CD14-positive monocyte (primary cell): ENCODE measurements around the gene DDX60. TPM values are rescaled to one million over a fixed set of nuclear protein-coding genes. Genes with fewer than 3 reads are reported as not detected.

ENCODE experiments used
- DNase-seq, 3 donors: peaks; one replicate each; pipeline ENCODE4 v3.0.0-alpha.2; 2011 to 2022
- H2AFZ ChIP-seq: 2 replicates; pipeline ENCODE4 v1.6.0; 2012; ENCODE audit warnings: mild to moderate bottlenecking, low read depth, low read length, inconsistent platforms; ENCODE audit not compliant: insufficient read depth, poor library complexity, severe bottlenecking
- H3K27ac ChIP-seq, 2 donors: 1 replicate in 1 of 2; 2 replicates in 1 of 2; pipeline ENCODE4 v1.5.1; 2012 to 2013; ENCODE audit warnings: low read length in 2 of 2, control low read depth in 1 of 2, inconsistent platforms in 1 of 2, low read depth in 1 of 2, mild to moderate bottlenecking in 1 of 2
- H3K27me3 ChIP-seq, 2 donors: one replicate each; pipeline versions ENCODE4 v1.6.0 to v1.6.1; 2011 to 2013; ENCODE audit warnings: low read length in 2 of 2; ENCODE audit not compliant: control insufficient read depth in 2 of 2, insufficient read depth in 2 of 2
- H3K36me3 ChIP-seq, 2 donors: replicated peaks in 1 of 2; 1 replicate in 1 of 2; 2 replicates in 1 of 2; pipeline versions ENCODE4 v1.5.1 to v1.6.1; 2012 to 2013; ENCODE audit warnings: low read length in 2 of 2, control low read depth in 1 of 2, inconsistent platforms in 1 of 2, mild to moderate bottlenecking in 1 of 2; ENCODE audit not compliant: insufficient read depth in 2 of 2, control insufficient read depth in 1 of 2
- H3K4me1 ChIP-seq, 2 donors: 1 replicate in 1 of 2; 2 replicates in 1 of 2; pipeline versions ENCODE4 v1.5.1 to v1.6.1; 2012 to 2013; ENCODE audit warnings: low read length in 2 of 2, control low read depth in 1 of 2, inconsistent platforms in 1 of 2, mild to moderate bottlenecking in 1 of 2, moderate library complexity in 1 of 2; ENCODE audit not compliant: insufficient read depth in 2 of 2, control insufficient read depth in 1 of 2
- H3K4me2 ChIP-seq: replicated peaks from 2 replicates; pipeline ENCODE3; 2012; ENCODE audit warnings: low read length, moderate library complexity, mild to moderate bottlenecking; ENCODE audit not compliant: poor library complexity, severe bottlenecking; ENCODE audit errors: extremely low read depth
- H3K4me3 ChIP-seq, 3 experiments: fragments of 200-600 bp in 1 of 3; sonication (generic) in 1 of 3; replicated peaks in 1 of 3; 1 replicate in 2 of 3; 2 replicates in 1 of 3; pipeline ENCODE4 v1.5.1; 2011 to 2013; ENCODE audit warnings: low read length in 3 of 3, mild to moderate bottlenecking in 3 of 3, control low read depth in 2 of 3, low read depth in 2 of 3, inconsistent platforms in 1 of 3, moderate library complexity in 1 of 3
- H3K79me2 ChIP-seq: 2 replicates; pipeline ENCODE4 v1.6.0; 2012; ENCODE audit warnings: mild to moderate bottlenecking, control low read depth, inconsistent platforms, low read length, moderate library complexity; ENCODE audit not compliant: insufficient read depth
- H3K9ac ChIP-seq: 2 replicates; pipeline ENCODE4 v1.6.0; 2017; ENCODE audit warnings: low read length, mild to moderate bottlenecking; ENCODE audit not compliant: insufficient read depth, poor library complexity, severe bottlenecking
- H3K9me3 ChIP-seq, 2 donors: replicated peaks in 1 of 2; 1 replicate in 1 of 2; 2 replicates in 1 of 2; pipeline versions ENCODE4 v1.5.1 to v1.6.1; 2012 to 2013; ENCODE audit warnings: low read length in 2 of 2, control low read depth in 1 of 2; ENCODE audit not compliant: control insufficient read depth in 1 of 2, insufficient read depth in 1 of 2
- H4K20me1 ChIP-seq: 2 replicates; pipeline ENCODE4 v1.6.0; 2012; ENCODE audit warnings: mild to moderate bottlenecking, low read length, control low read depth, moderate library complexity; ENCODE audit not compliant: insufficient read depth
- H3K27ac Mint-ChIP-seq, 7 donors: one replicate each; pipeline ENCODE4 v1.8.0; 2020; ENCODE audit warnings: mild to moderate bottlenecking in 7 of 7, mixed read lengths in 7 of 7, moderate library complexity in 6 of 7, inconsistent platforms in 2 of 7
- H3K27me3 Mint-ChIP-seq, 3 donors: one replicate each; pipeline ENCODE4 v1.8.0; 2021 to 2022; ENCODE audit warnings: low read depth in 3 of 3, mild to moderate bottlenecking in 3 of 3, mixed read lengths in 3 of 3, moderate library complexity in 3 of 3, inconsistent platforms in 1 of 3
- H3K36me3 Mint-ChIP-seq, 2 donors: one replicate each; pipeline ENCODE4 v1.8.0; 2020; ENCODE audit warnings: mixed read lengths in 2 of 2, inconsistent platforms in 1 of 2, mild to moderate bottlenecking in 1 of 2
- H3K4me1 Mint-ChIP-seq: one replicate; pipeline ENCODE4 v1.8.0; 2020; ENCODE audit warnings: mild to moderate bottlenecking, mixed read lengths
- H3K4me3 Mint-ChIP-seq, 2 donors: one replicate each; pipeline ENCODE4 v1.8.0; 2020; ENCODE audit warnings: mild to moderate bottlenecking in 2 of 2, mixed read lengths in 2 of 2, moderate library complexity in 1 of 2
- H3K9me3 Mint-ChIP-seq, 7 donors: one replicate each; pipeline ENCODE4 v1.8.0; 2020 to 2022; ENCODE audit warnings: mixed read lengths in 7 of 7, mild to moderate bottlenecking in 6 of 7, moderate library complexity in 6 of 7, inconsistent platforms in 2 of 7
- CTCF ChIP-seq: fragments of 200-600 bp; IDR thresholded peaks from one replicate; pipeline ENCODE4 v1.8.0; 2022; ENCODE audit warnings: antibody characterized with exemption, mild to moderate bottlenecking
- WGBS: methylation state at CpG from one replicate; pipeline ENCODE4 v1.1.5; 2013; ENCODE audit warnings: missing lambda C conversion rate; ENCODE audit not compliant: insufficient coverage; 5-methylcytosine and 5-hydroxymethylcytosine counted together
- intact Hi-C, 2 donors: fragments of 100-400 bp; cut with micrococcal nuclease; formaldehyde crosslinking; loops; one replicate each; pipeline versions ENCODE4 v1.15.0 to v1.15.1; 2023
- polyA plus RNA-seq, 3 donors: library from polyadenylated mRNA; depleted of rRNA in 1 of 3; unstranded in 2 of 3; stranded (reverse) in 1 of 3; fragments of 300-500 nt in 2 of 3; fragments of >200 nt in 1 of 3; fragmentation: Illumina TruSeq in 2 of 3; gene quantifications; 1 replicate in 2 of 3; 2 replicates in 1 of 3; pipeline ENCODE4 v1.2.3, GENCODE V29; 2012 to 2021

Gene DDX60
- polyA plus RNA-seq, 3 donors = 7.0 to 12.2 (median 8.6) TPM

GRCh38 chr4:168272488-168272887 lies 46.1 kb downstream of the DDX60 start:
- H3K79me2 ChIP-seq = no peaks in the 10 kb centered on the region
- peaks cover 57 to 73% of the 10 kb centered on the region in 2 donors for H3K36me3 Mint-ChIP-seq
- no peak overlapping the region for H3K4me2 ChIP-seq
- no peaks in the 10 kb centered on the region for H3K27me3 ChIP-seq
- no peak overlapping the region for H3K27ac Mint-ChIP-seq
- H3K9ac ChIP-seq = no peak overlapping the region
- no peaks in the 10 kb centered on the region for H4K20me1 ChIP-seq
- no peak overlapping the region for H3K4me3 Mint-ChIP-seq
- intact Hi-C loops = no loop called here
- H3K27ac ChIP-seq = no peak overlapping the region
- H3K4me1 Mint-ChIP-seq = no peaks in the 10 kb centered on the region
- 100% methylated on average over 1 of the region's 2 CpGs for WGBS
- no peak overlapping the region for H3K4me3 ChIP-seq
- no peaks in the 10 kb centered on the region for H3K27me3 Mint-ChIP-seq
- no peaks in the 10 kb centered on the region for H3K4me1 ChIP-seq
- H3K9me3 ChIP-seq = no peaks in the 10 kb centered on the region
- DNase-seq = no peak
- no peak overlapping the region for H2AFZ ChIP-seq
- H3K9me3 Mint-ChIP-seq = peaks cover 0 to 2% (median 0%) of the 10 kb centered on the region in 7 donors
- peaks cover 40 to 92% of the 10 kb centered on the region in 2 donors for H3K36me3 ChIP-seq
- TF ChIP-seq CTCF = no peak

DNA sequence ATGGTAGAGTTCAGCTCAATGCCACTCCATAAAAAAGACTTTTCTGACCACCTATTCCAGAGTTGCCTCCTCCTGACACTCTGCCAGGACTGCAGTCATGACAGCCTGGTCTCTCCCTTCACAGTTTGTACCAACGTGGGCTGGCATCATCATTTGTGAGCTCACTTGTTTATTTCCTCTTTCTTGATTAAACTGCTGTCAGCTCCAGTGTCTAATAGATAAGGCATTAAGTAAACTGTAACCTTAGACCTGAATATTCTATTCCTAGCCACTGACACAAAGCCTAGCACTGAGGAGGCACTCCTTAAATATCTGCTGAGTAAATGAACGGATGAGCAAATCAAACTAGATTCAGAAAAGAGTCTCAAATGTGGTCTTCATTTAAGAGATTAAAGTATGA lies 48.7 kb downstream of the DDX60 start:
- H4K20me1 ChIP-seq = no peaks in the 10 kb centered on the region
- H3K27ac ChIP-seq = no peak overlapping the region
- H3K9me3 Mint-ChIP-seq = peaks cover 0 to 2% (median 0%) of the 10 kb centered on the region in 7 donors
- DNase-seq = no peak
- no peak overlapping the region for H3K4me3 ChIP-seq
- H3K36me3 Mint-ChIP-seq = peaks cover 60 to 66% of the 10 kb centered on the region in 2 donors
- H3K79me2 ChIP-seq = no peaks in the 10 kb centered on the region
- no peaks in the 10 kb centered on the region for H3K27me3 Mint-ChIP-seq
- no peaks in the 10 kb centered on the region for H3K4me1 ChIP-seq
- H3K9me3 ChIP-seq = no peaks in the 10 kb centered on the region
- intact Hi-C loops = no loop called here
- peaks cover 52 to 87% of the 10 kb centered on the region in 2 donors for H3K36me3 ChIP-seq
- no CpG with 5 or more reads among the region's 2 CpGs for WGBS
- no peak overlapping the region for H2AFZ ChIP-seq
- H3K9ac ChIP-seq = no peak overlapping the region
- TF ChIP-seq CTCF = no peak
- no peaks in the 10 kb centered on the region for H3K4me1 Mint-ChIP-seq
- H3K27me3 ChIP-seq = no peaks in the 10 kb centered on the region
- H3K27ac Mint-ChIP-seq = peak overlapping the region in 1 of 7 donors; percentile 82
- no peak overlapping the region for H3K4me3 Mint-ChIP-seq
- no peak overlapping the region for H3K4me2 ChIP-seq
